CD14-positive monocyte (primary cell): ENCODE data around the gene NSUN7. TPM values are rescaled to one million over a fixed set of nuclear protein-coding genes. Genes with fewer than 3 reads are reported as not detected.

ENCODE experiments used
- DNase-seq, 3 donors: peaks; one replicate each; pipeline ENCODE4 v3.0.0-alpha.2; 2011 to 2022
- H2AFZ ChIP-seq: 2 replicates; pipeline ENCODE4 v1.6.0; 2012; ENCODE audit warnings: mild to moderate bottlenecking, low read depth, low read length, inconsistent platforms; ENCODE audit not compliant: insufficient read depth, poor library complexity, severe bottlenecking
- H3K27ac ChIP-seq, 2 donors: 1 replicate in 1 of 2; 2 replicates in 1 of 2; pipeline ENCODE4 v1.5.1; 2012 to 2013; ENCODE audit warnings: low read length in 2 of 2, control low read depth in 1 of 2, inconsistent platforms in 1 of 2, low read depth in 1 of 2, mild to moderate bottlenecking in 1 of 2
- H3K27me3 ChIP-seq, 2 donors: one replicate each; pipeline versions ENCODE4 v1.6.0 to v1.6.1; 2011 to 2013; ENCODE audit warnings: low read length in 2 of 2; ENCODE audit not compliant: control insufficient read depth in 2 of 2, insufficient read depth in 2 of 2
- H3K36me3 ChIP-seq, 2 donors: replicated peaks in 1 of 2; 1 replicate in 1 of 2; 2 replicates in 1 of 2; pipeline versions ENCODE4 v1.5.1 to v1.6.1; 2012 to 2013; ENCODE audit warnings: low read length in 2 of 2, control low read depth in 1 of 2, inconsistent platforms in 1 of 2, mild to moderate bottlenecking in 1 of 2; ENCODE audit not compliant: insufficient read depth in 2 of 2, control insufficient read depth in 1 of 2
- H3K4me1 ChIP-seq, 2 donors: 1 replicate in 1 of 2; 2 replicates in 1 of 2; pipeline versions ENCODE4 v1.5.1 to v1.6.1; 2012 to 2013; ENCODE audit warnings: low read length in 2 of 2, control low read depth in 1 of 2, inconsistent platforms in 1 of 2, mild to moderate bottlenecking in 1 of 2, moderate library complexity in 1 of 2; ENCODE audit not compliant: insufficient read depth in 2 of 2, control insufficient read depth in 1 of 2
- H3K4me2 ChIP-seq: replicated peaks from 2 replicates; pipeline ENCODE3; 2012; ENCODE audit warnings: low read length, moderate library complexity, mild to moderate bottlenecking; ENCODE audit not compliant: poor library complexity, severe bottlenecking; ENCODE audit errors: extremely low read depth
- H3K4me3 ChIP-seq, 3 experiments: fragments of 200-600 bp in 1 of 3; sonication (generic) in 1 of 3; replicated peaks in 1 of 3; 1 replicate in 2 of 3; 2 replicates in 1 of 3; pipeline ENCODE4 v1.5.1; 2011 to 2013; ENCODE audit warnings: low read length in 3 of 3, mild to moderate bottlenecking in 3 of 3, control low read depth in 2 of 3, low read depth in 2 of 3, inconsistent platforms in 1 of 3, moderate library complexity in 1 of 3
- H3K79me2 ChIP-seq: 2 replicates; pipeline ENCODE4 v1.6.0; 2012; ENCODE audit warnings: mild to moderate bottlenecking, control low read depth, inconsistent platforms, low read length, moderate library complexity; ENCODE audit not compliant: insufficient read depth
- H3K9ac ChIP-seq: 2 replicates; pipeline ENCODE4 v1.6.0; 2017; ENCODE audit warnings: low read length, mild to moderate bottlenecking; ENCODE audit not compliant: insufficient read depth, poor library complexity, severe bottlenecking
- H3K9me3 ChIP-seq, 2 donors: replicated peaks in 1 of 2; 1 replicate in 1 of 2; 2 replicates in 1 of 2; pipeline versions ENCODE4 v1.5.1 to v1.6.1; 2012 to 2013; ENCODE audit warnings: low read length in 2 of 2, control low read depth in 1 of 2; ENCODE audit not compliant: control insufficient read depth in 1 of 2, insufficient read depth in 1 of 2
- H4K20me1 ChIP-seq: 2 replicates; pipeline ENCODE4 v1.6.0; 2012; ENCODE audit warnings: mild to moderate bottlenecking, low read length, control low read depth, moderate library complexity; ENCODE audit not compliant: insufficient read depth
- H3K27ac Mint-ChIP-seq, 7 donors: one replicate each; pipeline ENCODE4 v1.8.0; 2020; ENCODE audit warnings: mild to moderate bottlenecking in 7 of 7, mixed read lengths in 7 of 7, moderate library complexity in 6 of 7, inconsistent platforms in 2 of 7
- H3K27me3 Mint-ChIP-seq, 3 donors: one replicate each; pipeline ENCODE4 v1.8.0; 2021 to 2022; ENCODE audit warnings: low read depth in 3 of 3, mild to moderate bottlenecking in 3 of 3, mixed read lengths in 3 of 3, moderate library complexity in 3 of 3, inconsistent platforms in 1 of 3
- H3K36me3 Mint-ChIP-seq, 2 donors: one replicate each; pipeline ENCODE4 v1.8.0; 2020; ENCODE audit warnings: mixed read lengths in 2 of 2, inconsistent platforms in 1 of 2, mild to moderate bottlenecking in 1 of 2
- H3K4me1 Mint-ChIP-seq: one replicate; pipeline ENCODE4 v1.8.0; 2020; ENCODE audit warnings: mild to moderate bottlenecking, mixed read lengths
- H3K4me3 Mint-ChIP-seq, 2 donors: one replicate each; pipeline ENCODE4 v1.8.0; 2020; ENCODE audit warnings: mild to moderate bottlenecking in 2 of 2, mixed read lengths in 2 of 2, moderate library complexity in 1 of 2
- H3K9me3 Mint-ChIP-seq, 7 donors: one replicate each; pipeline ENCODE4 v1.8.0; 2020 to 2022; ENCODE audit warnings: mixed read lengths in 7 of 7, mild to moderate bottlenecking in 6 of 7, moderate library complexity in 6 of 7, inconsistent platforms in 2 of 7
- CTCF ChIP-seq: fragments of 200-600 bp; IDR thresholded peaks from one replicate; pipeline ENCODE4 v1.8.0; 2022; ENCODE audit warnings: antibody characterized with exemption, mild to moderate bottlenecking
- WGBS: methylation state at CpG from one replicate; pipeline ENCODE4 v1.1.5; 2013; ENCODE audit warnings: missing lambda C conversion rate; ENCODE audit not compliant: insufficient coverage; 5-methylcytosine and 5-hydroxymethylcytosine counted together
- intact Hi-C, 2 donors: fragments of 100-400 bp; cut with micrococcal nuclease; formaldehyde crosslinking; loops; one replicate each; pipeline versions ENCODE4 v1.15.0 to v1.15.1; 2023
- polyA plus RNA-seq, 3 donors: library from polyadenylated mRNA; depleted of rRNA in 1 of 3; unstranded in 2 of 3; stranded (reverse) in 1 of 3; fragments of 300-500 nt in 2 of 3; fragments of >200 nt in 1 of 3; fragmentation: Illumina TruSeq in 2 of 3; gene quantifications; 1 replicate in 2 of 3; 2 replicates in 1 of 3; pipeline ENCODE4 v1.2.3, GENCODE V29; 2012 to 2021

Gene NSUN7
- polyA plus RNA-seq, 3 donors: 0.21 to 0.62 (median 0.57) TPM

DNA sequence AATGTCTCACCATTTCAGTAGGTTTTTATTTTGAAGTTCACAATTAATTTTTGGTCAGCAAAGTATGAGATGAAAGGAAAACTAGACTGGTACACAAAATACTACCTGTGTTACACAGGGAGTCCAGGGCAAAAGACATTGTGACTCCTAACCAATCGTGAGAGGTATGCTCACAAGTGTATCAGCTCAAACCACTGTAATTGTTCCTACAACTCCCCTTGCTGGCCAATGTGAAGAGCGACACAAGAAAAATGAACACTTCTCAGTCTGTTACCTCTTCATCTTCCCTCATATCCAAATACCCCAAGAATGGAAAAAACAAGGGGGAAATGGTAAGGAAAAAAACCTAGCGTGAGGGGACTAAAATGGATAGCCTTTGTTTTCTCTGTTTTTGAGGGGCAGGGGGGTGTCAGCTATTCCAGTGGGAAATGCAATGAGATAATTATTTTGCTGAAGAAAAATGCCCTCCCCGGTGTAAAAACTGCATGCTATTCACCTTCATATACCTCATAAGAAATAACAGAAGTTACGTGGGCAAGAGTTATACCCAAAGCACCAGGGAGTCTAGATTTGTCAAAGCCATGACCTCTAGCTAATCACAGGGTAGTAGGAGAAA is 30.6 kb upstream of the NSUN7 start:
- H3K9me3 ChIP-seq: no peaks in the 10 kb centered on the region
- H3K9ac ChIP-seq: no peak overlapping the region
- H2AFZ ChIP-seq: peak overlapping the region; percentile 39
- no peak overlapping the region for H3K4me2 ChIP-seq
- WGBS: no CpG with 5 or more reads among the region's 5 CpGs
- H4K20me1 ChIP-seq: no peaks in the 10 kb centered on the region
- H3K36me3 ChIP-seq: no peaks in the 10 kb centered on the region
- DNase-seq: peak in 2 of 3 donors; percentile 45 to 56
- intact Hi-C loops: loop anchor here (5.0 to 10.0 kb wide), 3 partner anchors 64 to 164 kb away; no protein-coding TSS in a partner anchor
- Mint-ChIP-seq H3K27me3 (peaks cover 0 to 3% (median 0%) of the 10 kb centered on the region in 3 donors), H3K9me3 (no peaks in the 10 kb centered on the region), H3K27ac (peak overlapping the region in 3 of 7 donors; percentile 7 to 61 (median 25)), H3K4me3 (no peak overlapping the region), H3K36me3 (no peaks in the 10 kb centered on the region), H3K4me1 (peaks cover 28% of the 10 kb centered on the region)
- H3K27ac ChIP-seq: no peak overlapping the region
- TF ChIP-seq CTCF: peak; percentile 59
- peaks cover 49 to 59% of the 10 kb centered on the region in 2 donors for H3K4me1 ChIP-seq
- no peak overlapping the region for H3K4me3 ChIP-seq
- no peaks in the 10 kb centered on the region for H3K27me3 ChIP-seq
- no peaks in the 10 kb centered on the region for H3K79me2 ChIP-seq

DNA sequence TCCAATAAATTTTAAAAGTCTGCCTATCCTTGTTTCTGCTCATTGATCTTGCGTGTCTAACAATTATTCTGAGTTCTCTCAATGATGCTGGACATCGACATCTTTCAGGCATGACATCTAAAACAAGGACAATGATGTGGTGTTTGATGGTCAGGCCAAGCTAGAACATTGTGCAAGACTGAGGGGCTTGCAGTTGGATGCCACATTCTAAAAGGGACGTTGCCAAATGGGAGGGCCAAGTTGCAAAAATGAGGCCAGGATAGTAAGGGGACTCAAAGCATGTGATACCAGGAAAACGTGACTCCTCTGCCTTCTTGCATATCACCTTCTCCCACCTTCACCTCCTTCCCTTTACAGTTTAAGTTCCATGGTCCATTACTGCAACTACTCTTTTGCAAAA is 29.4 kb upstream of the NSUN7 start:
- peaks cover 0 to 3% (median 0%) of the 10 kb centered on the region in 3 donors for H3K27me3 Mint-ChIP-seq
- TF ChIP-seq CTCF: no peak
- Histone ChIP-seq H3K9ac (no peak overlapping the region), H3K36me3 (no peaks in the 10 kb centered on the region), H3K9me3 (no peaks in the 10 kb centered on the region), H3K27ac (peak overlapping the region in 1 of 2 donors; percentile 89), H3K4me3 (no peak overlapping the region), H3K4me2 (no peak overlapping the region), H3K4me1 (peaks cover 47 to 57% of the 10 kb centered on the region in 2 donors), H2AFZ (no peak overlapping the region), H3K79me2 (no peaks in the 10 kb centered on the region), H4K20me1 (no peaks in the 10 kb centered on the region), H3K27me3 (no peaks in the 10 kb centered on the region)
- no peak overlapping the region for H3K4me3 Mint-ChIP-seq
- H3K9me3 Mint-ChIP-seq: no peaks in the 10 kb centered on the region
- intact Hi-C loops: loop anchor here in 1 of 2 donors (5.0 to 10.0 kb wide), 5 partner anchors 33 to 666 kb away; partner anchors contain the start of gene N4BP2
- DNase-seq: peak in 1 of 3 donors; percentile 17
- peak overlapping the region in 1 of 7 donors; percentile 83 for H3K27ac Mint-ChIP-seq
- H3K4me1 Mint-ChIP-seq: peaks cover 23% of the 10 kb centered on the region
- no peaks in the 10 kb centered on the region for H3K36me3 Mint-ChIP-seq
- WGBS: 36% methylated on average over 3 of the region's 4 CpGs
